NCI-H128 (cell line): Measurements from ENCODE around the gene TFEC.
"Not testable (repeated sequence)": the region's sequence is repeated elsewhere in the genome, so short reads cannot be mapped to it uniquely, and the experiment has no call there.

ENCODE experiments used
- DNase-seq: peaks from one replicate; lab custom pipeline; 2025; ENCODE audit not compliant: unreplicated experiment; lab: John Stamatoyannopoulos, UW

The TFEC gene

GRCh38 chr7:116030651-116031276 is at the start of gene TFEC:
Gene TFEC, minus strand, starts transcription at chr7:116030763. Its CDS starts 46,322 bp downstream, at chr7:115984441.
- no peak for DNase-seq

- no peak for DNase-seq
These were observed 45.0 kb upstream of the TFEC start for GRCh38 chr7:116075351-116076145.

- no peak for DNase-seq
These were observed 41.1 kb upstream of the TFEC start for GRCh38 chr7:116071629-116072028.

- no peak for DNase-seq
These were observed 33.6 kb upstream of the TFEC start for GRCh38 chr7:116064179-116064578.

DNA sequence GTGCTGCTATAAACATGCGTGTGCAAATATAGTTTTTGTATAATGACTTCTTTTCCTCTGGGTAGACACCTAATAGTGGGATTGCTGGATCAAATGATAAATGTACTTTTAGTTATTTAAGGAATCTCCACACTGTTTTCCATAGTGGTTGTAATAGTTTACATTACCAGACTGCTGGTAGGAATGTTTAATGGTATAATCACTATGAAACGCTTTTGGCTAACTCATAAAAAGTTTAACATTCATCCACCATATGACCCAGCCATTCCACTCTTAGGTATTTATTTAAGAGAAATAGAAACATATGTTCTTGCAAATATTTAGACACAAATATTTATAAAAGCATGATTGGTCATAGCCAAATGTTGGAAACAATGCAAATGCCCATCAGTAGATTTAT is 32.1 kb upstream of the TFEC start:
- no peak for DNase-seq

GRCh38 chr7:116052006-116052405 is 21.4 kb upstream of the TFEC start:
- DNase-seq, result no peak

GRCh38 chr7:116047261-116047660 is 16.7 kb upstream of the TFEC start:
- not testable (repeated sequence) for DNase-seq

DNA sequence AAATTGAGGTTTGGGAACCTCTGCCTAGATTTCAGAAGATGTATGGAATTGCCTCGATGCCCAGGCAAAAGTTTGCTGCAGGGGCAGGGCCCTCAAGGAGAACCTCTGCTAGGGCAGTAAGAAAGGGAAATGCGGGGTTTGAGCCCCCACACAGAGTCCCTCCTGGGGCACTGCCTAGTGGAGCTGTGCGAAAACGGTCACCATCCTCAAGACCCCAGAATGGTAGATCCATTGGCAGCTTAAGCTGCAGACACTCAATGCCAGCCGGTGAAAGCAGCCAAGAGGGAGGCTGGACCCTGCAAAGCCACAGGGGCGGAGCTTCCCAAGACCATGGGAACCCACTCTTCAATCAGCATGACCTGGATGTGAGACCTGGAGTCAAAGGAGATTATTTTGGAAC is 15.0 kb upstream of the TFEC start:
- DNase-seq, result no peak

GRCh38 chr7:116041615-116042014 is 11.1 kb upstream of the TFEC start:
- DNase-seq, result no peak

DNA sequence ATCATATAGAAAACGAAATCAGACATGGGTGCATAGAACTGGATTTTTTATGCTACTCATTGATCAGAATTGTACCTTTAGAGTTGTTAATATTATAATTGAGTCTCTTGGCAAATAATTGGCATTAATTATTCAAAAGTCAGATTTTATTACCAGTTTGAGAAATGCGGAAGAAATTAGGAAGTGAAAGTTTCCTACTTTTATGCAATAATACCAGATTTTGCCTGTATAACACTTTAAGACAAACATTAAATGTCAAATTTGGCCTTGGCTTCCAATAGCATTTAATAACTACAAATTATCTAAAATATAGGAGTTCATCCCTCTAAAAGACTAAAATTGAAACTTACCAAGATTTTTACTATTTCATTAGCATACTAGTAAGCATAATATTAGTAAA is 6.8 kb upstream of the TFEC start:
- DNase-seq, result no peak

- DNase-seq, result no peak
These were observed 3.8 kb upstream of the TFEC start for GRCh38 chr7:116034411-116034810.

DNA sequence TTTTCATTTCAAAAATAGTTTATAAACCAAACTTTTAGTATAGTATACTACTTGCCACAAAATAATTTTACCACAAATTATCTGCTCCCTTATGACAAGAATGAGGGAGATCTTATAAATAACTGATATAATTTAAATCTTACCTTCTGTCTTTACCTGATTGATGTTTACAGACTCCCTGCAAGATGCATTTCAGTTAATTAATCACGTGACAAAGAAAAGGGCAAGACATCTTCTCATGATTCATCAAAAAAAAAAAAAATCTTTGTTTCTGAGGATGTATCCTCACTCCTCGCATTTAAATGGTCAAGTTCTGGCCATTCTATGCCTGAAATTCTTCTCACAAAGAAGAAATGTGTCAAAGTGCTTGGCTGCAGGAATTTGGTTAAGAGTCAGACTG is 2.3 kb upstream of the TFEC start:
- DNase-seq, result no peak

DNA sequence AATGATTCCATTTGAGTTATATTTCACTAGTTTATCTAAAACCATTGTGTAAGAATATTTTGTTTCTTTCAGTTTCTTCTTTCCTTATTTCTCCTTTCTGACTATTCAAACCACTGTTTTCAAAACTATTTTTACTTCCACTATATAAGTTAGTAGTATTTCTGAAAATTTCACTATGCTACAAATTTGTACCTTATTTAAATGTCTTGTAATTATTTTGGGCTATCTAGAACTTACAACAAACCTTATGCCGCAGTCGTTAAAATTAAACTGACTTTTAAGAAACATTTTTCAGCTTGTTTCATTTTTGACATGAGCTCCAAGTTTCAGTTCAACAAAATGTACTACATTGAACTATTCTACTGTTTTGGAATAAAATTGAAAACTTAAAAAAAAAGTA is 1.8 kb downstream of the TFEC start:
- DNase-seq, result no peak

GRCh38 chr7:116027786-116028185 is 2.8 kb downstream of the TFEC start:
- DNase-seq, result no peak

GRCh38 chr7:116024826-116025809 is 5.4 kb downstream of the TFEC start:
- no peak for DNase-seq

DNA sequence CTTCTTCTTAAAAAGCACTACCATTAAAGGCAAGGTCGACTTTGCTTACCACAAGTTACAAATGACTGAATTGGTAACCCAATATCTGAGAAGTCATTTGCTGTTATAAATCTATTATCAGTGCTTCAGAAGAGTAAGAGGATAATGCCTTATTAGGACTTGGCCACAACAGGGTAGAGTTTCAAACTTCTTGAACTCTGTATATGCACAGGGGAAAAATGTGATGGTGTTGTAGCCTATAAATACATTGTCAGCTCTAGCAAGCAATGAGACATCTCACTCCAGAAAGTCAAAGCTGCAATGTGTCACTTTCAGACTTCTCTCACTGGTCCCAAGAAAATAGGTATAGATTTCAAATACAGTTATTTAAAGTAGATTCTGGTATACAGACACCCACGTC is 9.3 kb downstream of the TFEC start:
- DNase-seq, result no peak

DNA sequence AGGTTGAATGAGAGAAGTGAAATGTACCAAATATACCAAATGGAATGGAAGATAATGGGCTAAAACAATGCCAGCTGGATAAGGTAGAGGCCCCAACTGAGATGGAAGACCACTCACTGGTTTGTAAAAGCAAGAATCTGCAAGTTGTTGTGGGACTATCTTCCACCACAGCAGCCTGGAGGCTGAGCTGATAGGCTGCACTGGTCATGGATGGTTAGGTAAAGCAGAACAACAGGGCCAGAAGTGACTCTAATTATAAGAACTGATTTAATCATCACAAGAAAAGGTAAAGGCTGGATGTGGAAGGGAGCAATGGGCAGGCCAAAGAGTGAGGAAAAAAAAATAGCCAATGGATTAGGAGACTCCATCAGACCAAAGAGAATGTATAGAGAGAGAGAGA is 11.8 kb downstream of the TFEC start:
- no peak for DNase-seq

- no peak for DNase-seq
These were observed 16.9 kb downstream of the TFEC start for GRCh38 chr7:116013675-116014074.

GRCh38 chr7:116011584-116011983 is 19.0 kb downstream of the TFEC start:
- DNase-seq, result no peak

GRCh38 chr7:116004762-116005161 is 25.8 kb downstream of the TFEC start:
- DNase-seq, result not testable (repeated sequence)

- no peak for DNase-seq
These were observed 33.3 kb downstream of the TFEC start for GRCh38 chr7:115997221-115997620.
